Lung (tissue), 12 donors: Measurements from ENCODE around the gene SMG6. TPM values are rescaled to one million over a fixed set of nuclear protein-coding genes. Genes with fewer than 3 reads are reported as not detected.
A peak's percentile ranks its signal among the peaks of the same experiment; 100 is the strongest.
"Not testable (repeated sequence)": the region's sequence is repeated elsewhere in the genome, so short reads cannot be mapped to it uniquely, and the experiment has no call there.

Source experiments
- ATAC-seq: fragments of 200-7000 bp; cut with Tn5 transposase; one replicate; pipeline ENCODE4 v1.9.1; 2020; ENCODE audit warnings: moderate number of reproducible peaks; ENCODE audit not compliant: insufficient read depth, low FRiP score
- DNase-seq, 3 donors: peaks; one replicate each; pipeline ENCODE4 v3.0.0-alpha.2; 2013 to 2017
- H3K27ac ChIP-seq, 2 donors: one replicate each; pipeline ENCODE4 v1.5.1; 2013; ENCODE audit warnings: mild to moderate bottlenecking in 2 of 2, moderate library complexity in 2 of 2, control low read depth in 1 of 2, inconsistent platforms in 1 of 2, low read depth in 1 of 2, low read length in 1 of 2
- H3K27me3 ChIP-seq, 3 donors: one replicate each; pipeline ENCODE4 v1.5.1; 2013; ENCODE audit warnings: low read length in 2 of 3; ENCODE audit not compliant: control insufficient read depth in 3 of 3, insufficient read depth in 3 of 3
- H3K36me3 ChIP-seq, 4 donors: one replicate each; pipeline ENCODE4 v1.5.1; 2013; ENCODE audit warnings: low read length in 4 of 4, mild to moderate bottlenecking in 1 of 4, moderate library complexity in 1 of 4; ENCODE audit not compliant: control insufficient read depth in 4 of 4, insufficient read depth in 4 of 4
- H3K4me1 ChIP-seq, 5 donors: one replicate each; pipeline ENCODE4 v1.5.1; 2013; ENCODE audit warnings: low read length in 5 of 5, mild to moderate bottlenecking in 2 of 5, moderate library complexity in 1 of 5; ENCODE audit not compliant: control insufficient read depth in 5 of 5, insufficient read depth in 5 of 5
- H3K4me3 ChIP-seq: one replicate; pipeline ENCODE4 v1.5.1; 2013; ENCODE audit warnings: mild to moderate bottlenecking, control low read depth, moderate library complexity
- H3K9ac ChIP-seq, 2 donors: one replicate each; pipeline ENCODE4 v1.5.1; 2013; ENCODE audit warnings: low read length in 2 of 2, control low read depth in 1 of 2; ENCODE audit not compliant: insufficient read depth in 1 of 2
- H3K9me3 ChIP-seq, 4 donors: one replicate each; pipeline ENCODE4 v1.5.1; 2013; ENCODE audit warnings: low read length in 3 of 4, mild to moderate bottlenecking in 1 of 4, moderate library complexity in 1 of 4; ENCODE audit not compliant: control insufficient read depth in 4 of 4, insufficient read depth in 3 of 4
- CTCF ChIP-seq: IDR thresholded peaks from 2 replicates; pipeline ENCODE4 v1.5.1; 2012; ENCODE audit warnings: mild to moderate bottlenecking; ENCODE audit errors: control extremely low read depth, extremely low read depth
- WGBS, 2 donors: extraction: QIAGEN DNeasy Blood & Tissue Kit; methylation state at CpG; one replicate each; pipeline ENCODE4 v1.1.7; 2013; 5-methylcytosine and 5-hydroxymethylcytosine counted together
- polyA plus RNA-seq, 2 donors: library from polyadenylated mRNA; stranded (reverse); fragments of 200-250 nt; gene quantifications; one replicate each; pipeline ENCODE4 v1.2.1, GENCODE V29; 2013
- total RNA-seq, 2 donors: library from RNA; depleted of rRNA in 1 of 2; stranded (reverse); fragments of >200 nt in 1 of 2; gene quantifications; one replicate each; pipeline ENCODE4 v1.2.1, GENCODE V29; 2014 to 2021
- donor health status: control.
- donor health status: control.
- donor health status: Bipolar disorder and iron deficiency.
- donor health status: healthy.
- donor health status: DM: yes; HTN: yes; CAD: no.

The SMG6 gene
- total and polyA plus RNA-seq, 4 donors, result 17.6 to 45.1 (median 28.9) TPM

- Histone ChIP-seq H3K4me3 (no peak overlapping the region), H3K27ac (peak overlapping the region; percentile 91 to 97), H3K27me3 (no peaks in the 10 kb centered on the region), H3K9ac (peak overlapping the region in 1 of 2 donors; percentile 90), H3K36me3 (peaks cover 0 to 11% (median 8%) of the 10 kb centered on the region in 4 donors), H3K4me1 (peaks cover 28 to 56% (median 43%) of the 10 kb centered on the region in 5 donors), H3K9me3 (no peaks in the 10 kb centered on the region)
- ATAC-seq (no peak), DNase-seq (no peak)
- no peak for TF ChIP-seq CTCF
- 32 to 71% methylated on average over 6 of the region's 6 CpGs for WGBS, 2 donors
Observed at GRCh38 chr17:2171702-2172076, 131.9 kb downstream of the SMG6 start.

GRCh38 chr17:2170023-2170422 lies 133.6 kb downstream of the SMG6 start:
- DNase-seq, result no peak
- ATAC-seq, result no peak
- peak overlapping the region in 1 of 2 donors; percentile 20 for H3K27ac ChIP-seq
- H3K36me3 ChIP-seq, result peaks cover 0 to 14% (median 10%) of the 10 kb centered on the region in 4 donors
- no peaks in the 10 kb centered on the region for H3K27me3 ChIP-seq
- WGBS, 2 donors, result 83 to 88% methylated on average over 9 of the region's 9 CpGs
- H3K9ac ChIP-seq, result no peak overlapping the region
- H3K4me1 ChIP-seq, result peaks cover 17 to 40% (median 29%) of the 10 kb centered on the region in 5 donors
- H3K4me3 ChIP-seq, result no peak overlapping the region
- no peak for TF ChIP-seq CTCF
- no peaks in the 10 kb centered on the region for H3K9me3 ChIP-seq

GRCh38 chr17:2165723-2166122 lies 137.9 kb downstream of the SMG6 start:
- not testable (repeated sequence) for H3K27me3 ChIP-seq, H3K4me1 ChIP-seq, DNase-seq, H3K9ac ChIP-seq, H3K4me3 ChIP-seq, H3K9me3 ChIP-seq, H3K27ac ChIP-seq, ATAC-seq
- WGBS, 2 donors, result 96 to 98% methylated on average over 12 of the region's 12 CpGs
- H3K36me3 ChIP-seq, result peaks cover 2 to 27% (median 12%) of the 10 kb centered on the region in 4 donors

- no peak for ATAC-seq
Observed at GRCh38 chr17:2158396-2158780, 145.2 kb downstream of the SMG6 start.

More at GRCh38 chr17:2158396-2158780, 145.2 kb downstream of the SMG6 start:
- no peak overlapping the region for H3K27ac ChIP-seq
- H3K4me3 ChIP-seq, result no peak overlapping the region
- peaks cover 0 to 23% (median 10%) of the 10 kb centered on the region in 5 donors for H3K4me1 ChIP-seq
- H3K9ac ChIP-seq, result peak overlapping the region in 1 of 2 donors; percentile 63
- no peaks in the 10 kb centered on the region for H3K9me3 ChIP-seq
- peaks cover 0 to 4% (median 2%) of the 10 kb centered on the region in 4 donors for H3K36me3 ChIP-seq
- TF ChIP-seq CTCF, result no peak
- WGBS, 2 donors, result 76 to 79% methylated on average over 7 of the region's 7 CpGs
- no peak for DNase-seq
- no peaks in the 10 kb centered on the region for H3K27me3 ChIP-seq
